ENCODE data around the gene ADAMTSL1.

DNA sequence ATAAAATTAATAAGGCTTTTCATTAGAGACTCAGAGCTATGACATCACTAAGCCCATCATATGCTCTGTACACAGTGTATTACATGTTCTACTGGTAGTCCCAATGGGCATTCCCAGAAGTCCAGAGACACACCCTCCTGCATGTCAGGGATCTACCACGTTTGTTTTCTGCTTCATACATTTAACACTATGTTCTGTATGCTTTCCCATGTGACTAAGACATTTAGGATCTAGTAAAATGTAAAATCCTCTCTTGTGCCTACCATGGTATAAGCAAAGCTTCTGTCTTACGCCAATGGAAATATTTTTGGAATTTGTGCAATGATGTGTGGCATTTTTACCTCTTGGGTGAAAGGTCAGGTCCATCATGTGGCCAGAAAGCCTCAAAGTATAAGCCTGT, 192.4 kb downstream of the ADAMTSL1 start:
- TF ChIP-seq POLR2A (IDR thresholded peaks at IDR 0.05) (no peak), CTCF (IDR thresholded peaks at IDR 0.05) (no peak)

All from right lobe of liver (tissue), 4 donors.